Glutamatergic neuron (in vitro differentiated cells): ENCODE results near the gene SYNPR. TPM values are rescaled to one million over a fixed set of nuclear protein-coding genes. Genes with fewer than 3 reads are reported as not detected.

ENCODE experiments used
- DNase-seq: peaks from one replicate; pipeline ENCODE4 v3.0.0; 2022
- H3K27ac Mint-ChIP-seq: one replicate; pipeline ENCODE4 v1.8.0; 2020; ENCODE audit warnings: mild to moderate bottlenecking, mixed read lengths, inconsistent platforms; ENCODE audit not compliant: unreplicated experiment
- H3K27me3 Mint-ChIP-seq: one replicate; pipeline ENCODE4 v1.8.0; 2020; ENCODE audit warnings: mild to moderate bottlenecking, moderate library complexity, mixed read lengths, inconsistent platforms; ENCODE audit not compliant: unreplicated experiment
- H3K36me3 Mint-ChIP-seq: one replicate; pipeline ENCODE4 v1.8.0; 2020; ENCODE audit warnings: mild to moderate bottlenecking, mixed read lengths, inconsistent platforms; ENCODE audit not compliant: unreplicated experiment
- H3K4me1 Mint-ChIP-seq: one replicate; pipeline ENCODE4 v1.8.0; 2020; ENCODE audit warnings: mild to moderate bottlenecking, low read depth, mixed read lengths, inconsistent platforms; ENCODE audit not compliant: unreplicated experiment
- H3K4me3 Mint-ChIP-seq: one replicate; pipeline ENCODE4 v1.8.0; 2020; ENCODE audit warnings: mild to moderate bottlenecking, mixed read lengths, inconsistent platforms; ENCODE audit not compliant: unreplicated experiment
- H3K9me3 Mint-ChIP-seq: one replicate; pipeline ENCODE4 v1.8.0; 2020; ENCODE audit warnings: mild to moderate bottlenecking, moderate library complexity, mixed read lengths, inconsistent platforms; ENCODE audit not compliant: unreplicated experiment
- CTCF ChIP-seq: fragments of 200-600 bp; sonication (generic); IDR thresholded peaks from one replicate; pipeline ENCODE4 v1.5.0; 2021; ENCODE audit not compliant: partially characterized antibody, unreplicated experiment
- total RNA-seq: library from RNA; stranded (reverse); fragmentation: NEBNext Ultra II Directional; extraction: Animal tissue kit (Norgen Biotek cat#: 25700); gene quantifications from one replicate; pipeline ENCODE4 v1.2.1, GENCODE V29; 2021; ENCODE audit not compliant: unreplicated experiment

SYNPR gene
- total RNA-seq, 1 donor from 2014 or later = 6.1 TPM

- H3K4me1 Mint-ChIP-seq = peaks cover 3% of the 10 kb centered on the region
- no peak overlapping the region for H3K4me3 Mint-ChIP-seq
- no peak for DNase-seq
- TF ChIP-seq CTCF = no peak
- H3K36me3 Mint-ChIP-seq = no peaks in the 10 kb centered on the region
- H3K9me3 Mint-ChIP-seq = no peaks in the 10 kb centered on the region
- H3K27ac Mint-ChIP-seq = no peak overlapping the region
- H3K27me3 Mint-ChIP-seq = no peaks in the 10 kb centered on the region
These were observed 241.3 kb downstream of the SYNPR start for GRCh38 chr3:63519426-63519825.

- TF ChIP-seq CTCF = no peak
These were observed 243.5 kb downstream of the SYNPR start for GRCh38 chr3:63521657-63522056.

GRCh38 chr3:63523100-63523499 is 245.0 kb downstream of the SYNPR start:
- H3K36me3 Mint-ChIP-seq = no peaks in the 10 kb centered on the region
- H3K4me1 Mint-ChIP-seq = peaks cover 3% of the 10 kb centered on the region
- no peak overlapping the region for H3K27ac Mint-ChIP-seq
- H3K4me3 Mint-ChIP-seq = no peak overlapping the region
- no peaks in the 10 kb centered on the region for H3K27me3 Mint-ChIP-seq
- no peak for TF ChIP-seq CTCF
- H3K9me3 Mint-ChIP-seq = no peaks in the 10 kb centered on the region
- DNase-seq = no peak

More at GRCh38 chr3:63521657-63522056, 243.5 kb downstream of the SYNPR start:
- H3K36me3 Mint-ChIP-seq = no peaks in the 10 kb centered on the region
- H3K4me3 Mint-ChIP-seq = no peak overlapping the region
- no peak overlapping the region for H3K27ac Mint-ChIP-seq
- H3K9me3 Mint-ChIP-seq = no peaks in the 10 kb centered on the region
- peaks cover 3% of the 10 kb centered on the region for H3K4me1 Mint-ChIP-seq
- DNase-seq = no peak
- H3K27me3 Mint-ChIP-seq = no peaks in the 10 kb centered on the region

DNA sequence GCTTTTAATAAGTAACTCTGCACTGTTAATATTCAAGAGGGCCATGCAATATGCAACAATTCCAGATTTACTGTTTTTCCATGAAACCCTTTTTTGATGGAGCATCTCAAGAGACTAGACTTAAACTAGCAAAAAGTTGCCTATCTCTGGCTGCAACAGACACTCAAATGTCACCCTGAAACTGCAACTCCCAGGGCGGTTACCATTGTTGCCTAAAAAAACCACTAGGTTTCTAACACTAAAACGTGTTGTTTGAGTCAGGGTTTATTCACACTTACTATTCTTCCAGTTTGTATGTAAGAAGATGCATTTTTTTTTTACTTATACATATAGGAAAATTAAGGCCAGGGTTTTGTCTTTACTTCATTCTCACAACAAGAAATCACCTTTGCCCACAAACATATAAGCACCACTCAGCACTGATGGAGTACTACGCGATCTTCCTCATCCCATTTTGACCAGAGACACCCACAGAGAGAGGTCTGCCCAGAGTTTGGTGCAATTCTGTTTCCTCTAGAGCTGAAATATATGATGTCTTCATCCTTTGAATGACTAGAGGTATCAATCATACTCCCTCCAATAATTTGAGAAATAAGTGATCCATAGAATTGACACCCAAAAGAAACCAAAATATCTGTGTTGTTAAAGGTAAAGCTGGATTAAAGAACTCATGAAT is 250.4 kb downstream of the SYNPR start:
- Mint-ChIP-seq H3K4me3 (no peak overlapping the region), H3K4me1 (peaks cover under 1% of the 10 kb centered on the region), H3K27me3 (no peaks in the 10 kb centered on the region), H3K27ac (no peak overlapping the region), H3K36me3 (no peaks in the 10 kb centered on the region), H3K9me3 (no peaks in the 10 kb centered on the region)
- no peak for TF ChIP-seq CTCF
- DNase-seq = no peak

GRCh38 chr3:63532521-63532920 is 254.4 kb downstream of the SYNPR start:
- no peaks in the 10 kb centered on the region for H3K27me3 Mint-ChIP-seq
- no peak for DNase-seq
- H3K9me3 Mint-ChIP-seq = no peaks in the 10 kb centered on the region
- H3K4me1 Mint-ChIP-seq = no peaks in the 10 kb centered on the region
- no peak overlapping the region for H3K4me3 Mint-ChIP-seq
- H3K36me3 Mint-ChIP-seq = no peaks in the 10 kb centered on the region
- no peak for TF ChIP-seq CTCF
- H3K27ac Mint-ChIP-seq = no peak overlapping the region
